ENCODE measurements around the gene HS2ST1.

DNA sequence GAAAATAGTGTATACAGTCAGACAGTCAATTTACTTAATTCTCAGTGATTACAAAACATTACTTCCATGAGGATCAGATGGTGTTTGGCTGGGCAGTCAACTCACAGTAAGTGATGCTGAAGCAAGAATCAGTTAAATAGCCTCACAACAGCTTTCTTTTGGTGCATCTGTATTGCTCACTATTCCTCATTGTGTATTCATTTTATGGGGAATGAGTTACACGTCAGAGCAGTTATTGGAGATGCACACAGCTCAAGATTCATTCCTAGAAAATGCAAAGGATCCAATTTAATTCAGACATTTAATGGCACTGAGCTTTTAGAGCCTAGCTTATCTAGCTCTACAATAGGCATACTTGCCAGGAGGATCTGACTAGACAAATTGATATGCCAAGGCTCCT is 150.6 kb downstream of the HS2ST1 start:
- TF ChIP-seq RARB (CRISPR knock-in tag; IDR thresholded peaks at IDR 0.05) = no peak
- TF ChIP-seq, protein P1, sequence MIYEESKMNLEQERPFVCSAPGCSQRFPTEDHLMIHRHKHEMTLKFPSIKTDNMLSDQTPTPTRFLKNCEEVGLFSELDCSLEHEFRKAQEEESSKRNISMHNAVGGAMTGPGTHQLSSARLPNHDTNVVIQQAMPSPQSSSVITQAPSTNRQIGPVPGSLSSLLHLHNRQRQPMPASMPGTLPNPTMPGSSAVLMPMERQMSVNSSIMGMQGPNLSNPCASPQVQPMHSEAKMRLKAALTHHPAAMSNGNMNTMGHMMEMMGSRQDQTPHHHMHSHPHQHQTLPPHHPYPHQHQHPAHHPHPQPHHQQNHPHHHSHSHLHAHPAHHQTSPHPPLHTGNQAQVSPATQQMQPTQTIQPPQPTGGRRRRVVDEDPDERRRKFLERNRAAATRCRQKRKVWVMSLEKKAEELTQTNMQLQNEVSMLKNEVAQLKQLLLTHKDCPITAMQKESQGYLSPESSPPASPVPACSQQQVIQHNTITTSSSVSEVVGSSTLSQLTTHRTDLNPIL (CRISPR knock-in tag; IDR thresholded peaks at IDR 0.05; ENCODE audit: low read depth) = no peak
- TF ChIP-seq, protein P2, sequence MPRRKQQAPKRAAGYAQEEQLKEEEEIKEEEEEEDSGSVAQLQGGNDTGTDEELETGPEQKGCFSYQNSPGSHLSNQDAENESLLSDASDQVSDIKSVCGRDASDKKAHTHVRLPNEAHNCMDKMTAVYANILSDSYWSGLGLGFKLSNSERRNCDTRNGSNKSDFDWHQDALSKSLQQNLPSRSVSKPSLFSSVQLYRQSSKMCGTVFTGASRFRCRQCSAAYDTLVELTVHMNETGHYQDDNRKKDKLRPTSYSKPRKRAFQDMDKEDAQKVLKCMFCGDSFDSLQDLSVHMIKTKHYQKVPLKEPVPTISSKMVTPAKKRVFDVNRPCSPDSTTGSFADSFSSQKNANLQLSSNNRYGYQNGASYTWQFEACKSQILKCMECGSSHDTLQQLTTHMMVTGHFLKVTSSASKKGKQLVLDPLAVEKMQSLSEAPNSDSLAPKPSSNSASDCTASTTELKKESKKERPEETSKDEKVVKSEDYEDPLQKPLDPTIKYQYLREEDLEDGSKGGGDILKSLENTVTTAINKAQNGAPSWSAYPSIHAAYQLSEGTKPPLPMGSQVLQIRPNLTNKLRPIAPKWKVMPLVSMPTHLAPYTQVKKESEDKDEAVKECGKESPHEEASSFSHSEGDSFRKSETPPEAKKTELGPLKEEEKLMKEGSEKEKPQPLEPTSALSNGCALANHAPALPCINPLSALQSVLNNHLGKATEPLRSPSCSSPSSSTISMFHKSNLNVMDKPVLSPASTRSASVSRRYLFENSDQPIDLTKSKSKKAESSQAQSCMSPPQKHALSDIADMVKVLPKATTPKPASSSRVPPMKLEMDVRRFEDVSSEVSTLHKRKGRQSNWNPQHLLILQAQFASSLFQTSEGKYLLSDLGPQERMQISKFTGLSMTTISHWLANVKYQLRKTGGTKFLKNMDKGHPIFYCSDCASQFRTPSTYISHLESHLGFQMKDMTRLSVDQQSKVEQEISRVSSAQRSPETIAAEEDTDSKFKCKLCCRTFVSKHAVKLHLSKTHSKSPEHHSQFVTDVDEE (CRISPR knock-in tag; IDR thresholded peaks at IDR 0.05) = no peak
- no peak for TF ChIP-seq ESRRG (CRISPR knock-in tag; IDR thresholded peaks at IDR 0.05)
- TF ChIP-seq ZFP30 (CRISPR knock-in tag; IDR thresholded peaks at IDR 0.05) = no peak
- TF ChIP-seq, protein P3, sequence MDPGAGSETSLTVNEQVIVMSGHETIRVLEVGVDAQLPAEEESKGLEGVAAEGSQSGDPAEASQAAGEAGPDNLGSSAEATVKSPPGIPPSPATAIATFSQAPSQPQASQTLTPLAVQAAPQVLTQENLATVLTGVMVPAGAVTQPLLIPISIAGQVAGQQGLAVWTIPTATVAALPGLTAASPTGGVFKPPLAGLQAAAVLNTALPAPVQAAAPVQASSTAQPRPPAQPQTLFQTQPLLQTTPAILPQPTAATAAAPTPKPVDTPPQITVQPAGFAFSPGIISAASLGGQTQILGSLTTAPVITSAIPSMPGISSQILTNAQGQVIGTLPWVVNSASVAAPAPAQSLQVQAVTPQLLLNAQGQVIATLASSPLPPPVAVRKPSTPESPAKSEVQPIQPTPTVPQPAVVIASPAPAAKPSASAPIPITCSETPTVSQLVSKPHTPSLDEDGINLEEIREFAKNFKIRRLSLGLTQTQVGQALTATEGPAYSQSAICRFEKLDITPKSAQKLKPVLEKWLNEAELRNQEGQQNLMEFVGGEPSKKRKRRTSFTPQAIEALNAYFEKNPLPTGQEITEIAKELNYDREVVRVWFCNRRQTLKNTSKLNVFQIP (CRISPR knock-in tag; IDR thresholded peaks at IDR 0.05; ENCODE audit: borderline replicate concordance, low read depth) = no peak

All from SK-N-SH treated with all-trans-retinoic acid at 6 μM for 48 hours (cell line).